Activated CD8-positive, alpha-beta memory T cell treated with anti-CD3 and anti-CD28 coated beads, Interleukin-2, amount 50 U/mL, for 4 hours (primary cell): ENCODE data around the gene CDKN1A.
"Not testable (repeated sequence)": the region's sequence is repeated elsewhere in the genome, so short reads cannot be mapped to it uniquely, and the experiment has no call there.

Source experiments
- DNase-seq: peaks from one replicate; pipeline ENCODE4 v3.0.0-alpha.2; 2020

The CDKN1A gene

DNA sequence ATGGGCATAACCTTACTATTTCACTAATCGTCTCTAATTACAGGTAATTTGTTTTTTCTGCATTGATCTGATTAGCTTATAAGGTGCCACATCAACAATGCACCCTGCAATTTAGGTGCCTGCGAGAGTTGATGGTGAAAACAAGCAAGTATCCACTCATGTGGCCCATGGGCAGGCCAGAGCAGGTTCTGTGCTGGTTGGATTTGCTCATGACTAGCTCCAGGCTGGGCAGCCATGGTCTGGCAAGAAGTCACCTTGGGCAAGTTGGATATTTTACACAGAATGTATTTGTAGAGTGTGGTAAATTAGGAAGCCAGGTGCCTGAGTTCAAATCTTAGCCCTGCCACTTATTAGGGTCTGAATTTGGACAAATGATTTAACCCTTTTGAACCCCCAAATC is 44.4 kb downstream of the CDKN1A start:
- DNase-seq = no peak

- DNase-seq = not testable (repeated sequence)
Observed at GRCh38 chr6:36723992-36724391, 45.5 kb downstream of the CDKN1A start.

DNA sequence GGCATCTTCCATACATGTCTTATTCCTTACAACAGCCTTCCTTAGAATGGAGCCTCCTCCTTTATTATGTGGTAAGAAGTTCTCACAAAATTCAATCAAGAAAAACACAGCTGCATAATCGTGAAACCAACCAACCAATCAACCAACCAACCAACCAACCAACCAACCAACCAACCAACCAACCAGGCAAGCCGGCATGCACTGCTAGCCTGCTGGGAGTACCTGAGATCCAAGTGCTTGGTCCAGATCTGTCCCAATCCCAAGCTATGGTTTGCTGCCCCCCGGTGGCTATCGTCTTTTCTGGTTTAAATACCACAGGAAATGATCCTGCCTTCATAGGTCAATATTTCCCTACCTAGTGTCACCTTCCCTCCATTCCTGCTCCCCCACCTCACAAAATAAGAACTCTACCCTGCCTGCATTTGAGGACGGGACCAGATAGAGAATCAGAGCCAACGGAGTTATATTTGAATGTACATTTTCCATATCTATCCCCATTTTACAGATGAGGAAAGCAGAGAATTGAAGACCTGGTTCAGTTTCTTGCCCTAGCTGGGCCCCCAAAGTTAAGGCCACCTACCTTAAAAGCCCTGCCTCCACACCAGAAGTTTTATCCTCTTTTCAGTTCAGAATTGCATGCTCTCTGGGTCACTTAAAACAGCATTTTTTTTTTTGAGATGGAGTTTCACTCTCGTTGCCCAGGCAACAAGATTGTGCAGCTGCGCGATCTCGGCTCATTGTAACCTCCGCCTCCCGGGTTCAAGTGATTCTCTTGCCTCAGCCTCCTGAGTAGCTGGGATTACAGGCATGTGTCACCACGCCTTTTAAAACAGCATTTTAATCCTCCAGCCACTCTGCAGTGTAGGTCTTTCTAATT is 46.2 kb downstream of the CDKN1A start:
- peak; percentile 37 for DNase-seq

GRCh38 chr6:36725581-36725980 is 47.1 kb downstream of the CDKN1A start:
- no peak for DNase-seq

- no peak for DNase-seq
Observed at GRCh38 chr6:36727505-36728021, 49.0 kb downstream of the CDKN1A start.

- no peak for DNase-seq
Observed at GRCh38 chr6:36728289-36729160, 50.0 kb downstream of the CDKN1A start.

DNA sequence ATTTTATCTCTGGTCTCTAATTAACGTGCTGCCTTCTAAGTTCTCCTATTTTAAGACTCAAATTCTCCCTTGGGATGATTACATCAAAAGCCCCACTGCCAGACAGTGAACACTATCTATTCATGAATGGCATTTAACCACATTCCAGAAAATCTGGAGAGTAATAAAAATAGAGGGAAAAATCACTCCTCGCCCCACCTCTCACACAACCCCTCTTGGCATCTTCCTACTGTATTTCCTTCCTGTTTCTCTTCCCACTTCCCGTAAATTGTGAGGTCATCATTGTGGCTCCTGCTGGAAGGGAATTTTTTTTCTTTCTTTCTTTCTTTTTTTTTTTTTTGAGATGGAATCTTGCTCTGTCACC is 50.6 kb downstream of the CDKN1A start:
- DNase-seq = no peak

GRCh38 chr6:36730424-36731380 is 52.2 kb downstream of the CDKN1A start:
- DNase-seq = no peak

DNA sequence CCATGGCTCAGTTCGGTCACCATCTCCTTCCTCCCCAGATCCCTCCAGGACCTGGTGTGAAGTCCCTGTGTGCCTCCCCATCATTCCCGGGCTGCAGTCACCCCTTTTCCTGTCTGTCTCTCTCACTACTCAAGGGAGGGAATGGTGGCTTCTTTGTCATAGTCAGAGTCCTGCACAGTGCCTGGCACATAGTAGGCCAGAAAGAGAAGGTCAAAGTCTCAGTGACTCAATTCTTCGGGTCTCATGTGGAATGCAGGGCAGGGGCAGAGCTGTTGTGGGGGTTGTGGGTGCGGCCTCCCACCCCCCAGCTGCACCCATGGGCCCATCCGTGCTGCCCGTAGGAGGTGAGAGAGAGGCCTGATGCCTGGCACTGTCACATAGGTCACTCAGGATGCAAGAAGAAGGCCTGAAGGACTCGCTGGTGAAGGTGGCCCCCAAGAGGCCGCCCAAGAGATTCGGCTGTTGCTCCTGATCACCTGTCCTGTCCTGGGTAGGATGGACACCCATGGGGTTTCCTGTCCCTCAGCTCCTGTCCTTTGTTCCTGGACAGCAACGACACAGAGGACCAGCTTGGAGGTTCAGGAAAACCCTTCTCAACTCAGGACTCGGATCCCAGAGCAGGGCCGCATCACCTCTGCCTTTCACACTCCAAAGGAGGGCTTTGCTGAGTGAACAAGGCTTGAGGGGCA is 53.3 kb downstream of the CDKN1A start:
- no peak for DNase-seq

DNA sequence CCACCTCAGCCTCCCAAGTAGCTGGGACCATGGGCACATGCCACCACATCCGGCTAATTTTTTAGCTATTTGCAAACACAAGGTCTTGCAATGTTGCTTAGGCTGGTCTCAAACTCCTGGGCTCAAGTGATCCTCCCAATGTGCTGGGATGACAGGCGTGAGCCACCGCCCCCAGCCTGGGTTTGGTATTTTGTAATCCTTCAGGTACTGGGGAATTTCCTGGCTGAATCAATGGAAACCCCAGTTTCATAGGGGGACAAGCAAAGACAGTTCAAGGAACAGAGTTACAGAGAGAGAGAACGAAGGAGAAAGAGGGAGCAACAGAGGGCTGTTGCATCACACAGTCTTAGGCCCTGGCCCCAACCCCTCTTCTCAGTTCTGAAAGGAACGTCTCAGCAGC is 54.8 kb downstream of the CDKN1A start:
- no peak for DNase-seq

GRCh38 chr6:36734486-36735060 is 56.1 kb downstream of the CDKN1A start:
- DNase-seq = no peak

- DNase-seq = no peak
Observed at GRCh38 chr6:36735110-36736071, 56.9 kb downstream of the CDKN1A start.
